ENCODE data around the gene LSR. TPM values are rescaled to one million over a fixed set of nuclear protein-coding genes. Genes with fewer than 3 reads are reported as not detected.
"Not testable (repeated sequence)": the region's sequence is repeated elsewhere in the genome, so short reads cannot be mapped to it uniquely, and the experiment has no call there.

Gene LSR
- total and polyA plus RNA-seq, 2 of the 4 experiments (the other 2 are of a cell fraction), result 0.18 to 0.44 TPM

- H2AK5ac ChIP-seq (ENCODE audit: low read depth, low read length); H3K4me3 ChIP-seq (ENCODE audit: insufficient read depth, low read depth, low read length); BruUV-seq (replicated peaks); dilution Hi-C loops (cut with HindIII; ENCODE audit: low sequenced_read_pairs, unreplicated experiment); H3K9ac ChIP-seq (ENCODE audit: low read depth, low read length); H2BK15ac ChIP-seq (ENCODE audit: low read depth, low read length); H3K14ac ChIP-seq (replicated peaks; ENCODE audit: low read depth, low read length); H3K27ac ChIP-seq (ENCODE audit: insufficient read depth, low read length); H2BK120ac ChIP-seq (ENCODE audit: low read depth, low read length); H2BK5ac ChIP-seq (ENCODE audit: low read depth, low read length, poor library complexity, severe bottlenecking); H3K4me2 ChIP-seq (ENCODE audit: low read depth, low read length); H3K9me1 ChIP-seq (ENCODE audit: insufficient read depth, low read length); H3K18ac ChIP-seq (ENCODE audit: low read depth, low read length); H4K20me1 ChIP-seq (ENCODE audit: insufficient read depth, low read length); H4K8ac ChIP-seq (ENCODE audit: low read depth in 2 of 2, low read length in 2 of 2); H3K36me3 ChIP-seq (ENCODE audit: control insufficient read depth, insufficient read depth, low read length); DNase-seq; H4K91ac ChIP-seq (ENCODE audit: insufficient read depth, low read depth, low read length); H2AFZ ChIP-seq (replicated peaks; ENCODE audit: low read length, poor library complexity); intact Hi-C loops (cut with micrococcal nuclease); ATAC-seq (ENCODE audit: low read depth); H3K4me1 ChIP-seq (ENCODE audit: control insufficient read depth, insufficient read depth, low read length); H2AK9ac ChIP-seq (replicated peaks; ENCODE audit: low read depth, low read length, poor library complexity); H3K79me1 ChIP-seq (ENCODE audit: low read depth in 1 of 2, low read length in 2 of 2); CTCF ChIA-PET; H4K5ac ChIP-seq (ENCODE audit: low read depth, low read length); H2BK20ac ChIP-seq (ENCODE audit: low read depth, low read length); H3K23ac ChIP-seq (ENCODE audit: low read depth, low read length); H3K9me3 ChIP-seq (ENCODE audit: control insufficient read depth, insufficient read depth, low read length); H3K56ac ChIP-seq (ENCODE audit: extremely low read depth, insufficient read depth, low read length); POLR2A ChIA-PET (ENCODE audit: unreplicated experiment); H3K4ac ChIP-seq (ENCODE audit: low read depth, low read length); in situ Hi-C loops (cut with MboI; ENCODE audit: low sequenced_read_pairs): not testable (repeated sequence)
- H3K27me3 ChIP-seq (ENCODE audit: control insufficient read depth, insufficient read depth, low read length), result peaks cover 31% of the 10 kb centered on the region
- no CpG with 5 or more reads among the region's 3 CpGs for WGBS, 2 experiments (ENCODE audit: extremely low coverage in 2 of 2, insufficient read length in 1 of 2)
Measured at GRCh38 chr19:35285465-35285864, 36.7 kb downstream of the LSR start.

GRCh38 chr19:35286101-35286500 lies 37.3 kb downstream of the LSR start:
- H3K27me3 ChIP-seq (ENCODE audit: control insufficient read depth, insufficient read depth, low read length), result peaks cover 31% of the 10 kb centered on the region
- H3K23ac ChIP-seq (ENCODE audit: low read depth, low read length); in situ Hi-C loops (cut with MboI; ENCODE audit: low sequenced_read_pairs); H4K5ac ChIP-seq (ENCODE audit: low read depth, low read length); H3K56ac ChIP-seq (ENCODE audit: extremely low read depth, insufficient read depth, low read length); H3K9me3 ChIP-seq (ENCODE audit: control insufficient read depth, insufficient read depth, low read length); H2BK120ac ChIP-seq (ENCODE audit: low read depth, low read length); H2BK5ac ChIP-seq (ENCODE audit: low read depth, low read length, poor library complexity, severe bottlenecking); H2BK20ac ChIP-seq (ENCODE audit: low read depth, low read length); H3K9ac ChIP-seq (ENCODE audit: low read depth, low read length); H3K79me1 ChIP-seq (ENCODE audit: low read depth in 1 of 2, low read length in 2 of 2); H3K4me1 ChIP-seq (ENCODE audit: control insufficient read depth, insufficient read depth, low read length); H2BK15ac ChIP-seq (ENCODE audit: low read depth, low read length); H3K14ac ChIP-seq (replicated peaks; ENCODE audit: low read depth, low read length); DNase-seq; H3K4ac ChIP-seq (ENCODE audit: low read depth, low read length); H2AFZ ChIP-seq (replicated peaks; ENCODE audit: low read length, poor library complexity); H4K8ac ChIP-seq (ENCODE audit: low read depth in 2 of 2, low read length in 2 of 2); H4K20me1 ChIP-seq (ENCODE audit: insufficient read depth, low read length); H2AK5ac ChIP-seq (ENCODE audit: low read depth, low read length); H3K9me1 ChIP-seq (ENCODE audit: insufficient read depth, low read length); H4K91ac ChIP-seq (ENCODE audit: insufficient read depth, low read depth, low read length); CTCF ChIA-PET; dilution Hi-C loops (cut with HindIII; ENCODE audit: low sequenced_read_pairs, unreplicated experiment); BruUV-seq (replicated peaks); ATAC-seq (ENCODE audit: low read depth); H3K27ac ChIP-seq (ENCODE audit: insufficient read depth, low read length); H3K4me2 ChIP-seq (ENCODE audit: low read depth, low read length); H2AK9ac ChIP-seq (replicated peaks; ENCODE audit: low read depth, low read length, poor library complexity); intact Hi-C loops (cut with micrococcal nuclease); POLR2A ChIA-PET (ENCODE audit: unreplicated experiment); H3K36me3 ChIP-seq (ENCODE audit: control insufficient read depth, insufficient read depth, low read length); H3K18ac ChIP-seq (ENCODE audit: low read depth, low read length); H3K4me3 ChIP-seq (ENCODE audit: insufficient read depth, low read depth, low read length): not testable (repeated sequence)
- WGBS, 2 experiments (ENCODE audit: extremely low coverage in 2 of 2, insufficient read length in 1 of 2), result 92% methylated on average over 2 of the region's 5 CpGs; no CpG with 5 or more reads in 1 of the 2 experiments

All from IMR-90 (cell line).